NCI-H69 (cell line): ENCODE measurements around the gene LRRC36.
"Not testable (repeated sequence)": the region's sequence is repeated elsewhere in the genome, so short reads cannot be mapped to it uniquely, and the experiment has no call there.

ENCODE experiments used
- DNase-seq: peaks from one replicate; lab custom pipeline; 2025; lab: John Stamatoyannopoulos, UW

LRRC36 gene

DNA sequence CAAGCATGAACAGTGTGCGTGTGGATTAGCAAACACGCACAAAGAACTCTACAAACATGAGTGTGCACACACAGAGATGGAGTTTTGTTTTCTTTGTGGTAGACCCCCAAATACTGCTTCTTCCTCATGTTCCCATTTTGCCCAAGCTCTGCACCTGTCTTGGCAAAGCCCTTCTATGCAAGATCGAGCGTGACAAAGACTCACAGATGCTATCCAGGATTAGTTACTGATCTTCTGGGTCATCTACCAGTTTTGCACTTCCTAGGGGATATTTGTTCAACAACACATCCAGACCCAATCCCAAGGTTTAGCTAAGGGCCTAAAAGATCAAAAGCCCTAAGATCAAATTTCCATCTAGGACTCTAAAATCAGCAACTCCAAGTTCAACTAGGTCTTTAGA, 16.0 kb downstream of the LRRC36 start:
- DNase-seq, result no peak

DNA sequence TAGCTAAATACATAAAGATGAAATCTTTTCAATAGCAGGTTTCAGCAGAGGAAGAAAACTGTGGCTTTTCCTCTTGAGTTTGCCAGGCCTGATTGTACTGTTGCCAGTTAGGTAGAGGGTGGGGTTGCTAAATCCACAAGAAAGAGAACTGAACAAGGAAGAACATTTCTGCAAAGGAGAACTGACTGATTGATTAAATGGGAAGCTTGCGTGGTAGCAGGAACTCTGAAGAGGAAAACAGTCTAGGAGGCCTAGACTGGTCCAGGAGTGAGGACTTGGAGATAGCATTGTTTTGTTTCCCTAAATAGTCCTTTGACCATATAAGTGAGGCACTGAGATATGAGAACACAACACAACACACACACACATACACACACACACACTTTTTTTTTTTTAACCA, 18.8 kb downstream of the LRRC36 start:
- DNase-seq, result no peak

GRCh38 chr16:67346341-67346740, 19.7 kb downstream of the LRRC36 start:
- DNase-seq, result no peak

DNA sequence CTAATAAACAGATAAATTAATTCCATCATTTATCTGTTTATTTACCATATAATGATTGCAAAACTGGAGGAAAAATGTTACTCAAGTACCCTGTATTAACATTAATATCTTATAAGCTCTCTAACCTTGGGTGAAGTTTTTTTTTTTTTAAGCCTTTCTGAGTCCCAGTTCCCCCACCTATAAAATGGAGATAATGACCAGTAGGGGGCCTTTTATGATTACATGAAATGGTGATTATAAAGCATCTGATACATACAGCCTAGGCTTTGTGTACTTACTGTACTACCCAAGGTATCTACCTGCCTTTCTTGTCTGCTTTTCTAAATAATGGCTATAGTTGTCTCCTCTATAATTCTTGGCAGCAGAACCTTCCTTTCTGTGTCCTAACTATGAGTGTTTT, 22.6 kb downstream of the LRRC36 start:
- peak; percentile 62 for DNase-seq

DNA sequence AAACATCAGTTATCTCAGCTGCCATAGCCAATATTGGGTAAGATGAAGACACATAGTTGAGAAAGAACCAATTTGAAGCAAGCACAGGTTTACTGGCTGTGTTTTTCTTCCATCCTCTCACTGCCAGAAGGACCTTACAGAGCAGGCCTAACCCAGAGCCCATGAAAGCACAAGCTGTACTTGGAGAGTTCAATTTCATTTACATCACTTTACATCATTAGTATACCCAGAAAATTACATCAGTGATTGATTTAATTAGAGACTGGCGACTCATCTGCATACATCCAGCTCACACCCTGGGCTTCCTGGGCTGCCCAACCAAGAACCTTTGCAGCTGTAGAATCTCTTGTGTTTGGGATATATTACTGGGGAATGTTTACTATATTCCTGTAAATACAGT, 23.7 kb downstream of the LRRC36 start:
- DNase-seq, result peak; percentile 12

GRCh38 chr16:67352463-67352862, 25.8 kb downstream of the LRRC36 start:
- not testable (repeated sequence) for DNase-seq

GRCh38 chr16:67356396-67356795, 29.8 kb downstream of the LRRC36 start:
- peak; percentile 1 for DNase-seq

DNA sequence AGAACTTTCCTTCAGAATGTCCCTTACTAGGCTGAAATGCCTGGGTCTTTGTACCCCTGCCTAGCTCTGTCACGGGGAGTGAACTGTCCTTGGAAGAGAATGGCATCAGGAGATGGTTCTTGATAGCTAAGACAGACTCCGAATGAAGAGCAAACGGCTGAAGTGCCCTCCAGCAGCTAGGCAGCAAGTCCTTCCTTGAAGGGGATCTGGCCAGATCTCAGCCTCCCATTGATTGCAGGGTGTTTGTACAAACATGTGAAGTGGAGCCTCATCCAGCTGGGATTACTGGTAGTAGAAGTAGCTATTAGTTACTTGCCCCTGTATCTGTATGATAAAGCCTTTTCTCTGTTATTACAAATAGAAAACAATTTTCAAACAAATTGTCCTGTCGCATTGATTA, 30.9 kb downstream of the LRRC36 start:
- DNase-seq, result peak; percentile 9

DNA sequence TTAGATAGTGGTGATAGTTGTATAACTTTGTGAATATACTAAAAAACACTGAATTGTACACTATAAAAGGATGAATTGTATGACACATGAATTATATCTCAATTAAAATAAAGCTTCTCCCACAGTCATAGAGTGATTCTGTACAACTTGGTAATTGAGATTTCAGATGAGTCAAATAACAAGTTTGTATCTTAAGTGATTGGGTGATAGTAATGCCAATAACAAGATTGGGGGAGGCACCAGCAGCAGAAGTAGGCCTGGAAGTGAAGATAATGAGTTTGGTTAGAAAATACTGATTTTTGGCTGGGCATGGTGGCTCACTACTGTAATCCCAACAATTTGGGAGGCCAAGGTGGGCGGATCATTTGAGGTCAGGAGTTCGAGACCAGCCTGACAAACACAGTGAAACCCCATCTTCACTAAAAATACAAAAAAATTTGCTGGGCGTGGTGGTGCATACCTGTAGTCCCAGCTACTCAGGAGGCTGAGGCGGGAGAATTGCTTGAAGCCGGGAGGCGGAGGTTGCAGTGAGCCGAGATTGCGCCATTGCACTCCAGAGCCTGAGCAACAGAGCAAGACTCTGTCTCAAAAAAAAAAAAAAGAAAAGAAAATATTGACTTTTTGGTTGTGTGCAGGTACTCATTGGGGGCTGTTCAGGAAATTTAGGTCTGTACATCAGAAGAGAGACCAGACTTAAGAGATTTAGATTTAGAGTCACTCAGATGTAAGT, 33.1 kb downstream of the LRRC36 start:
- DNase-seq, result not testable (repeated sequence)

GRCh38 chr16:67361038-67361437, 34.4 kb downstream of the LRRC36 start:
- no peak for DNase-seq

- peak; percentile 5 for DNase-seq
Measured at GRCh38 chr16:67364600-67365235, 38.1 kb downstream of the LRRC36 start.

DNA sequence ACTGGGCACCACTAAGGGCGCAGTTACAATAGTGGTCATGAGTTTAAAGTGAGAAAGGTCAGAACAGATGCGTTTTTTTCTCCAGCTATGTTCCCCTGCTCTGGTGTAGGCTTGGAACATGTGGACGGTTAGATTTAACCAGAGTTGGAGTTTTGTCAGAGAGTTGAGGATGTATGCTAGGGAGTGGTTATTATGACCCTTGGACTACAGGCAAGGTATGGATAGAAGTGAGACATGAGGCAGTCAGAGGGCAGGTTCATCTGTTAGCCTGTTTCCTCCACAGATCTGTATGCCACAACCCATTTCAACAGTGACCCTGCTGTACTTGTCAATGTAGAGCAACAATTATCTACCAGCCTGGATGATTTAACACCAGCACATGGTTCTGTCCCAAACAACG, 44.0 kb downstream of the LRRC36 start:
- no peak for DNase-seq

DNA sequence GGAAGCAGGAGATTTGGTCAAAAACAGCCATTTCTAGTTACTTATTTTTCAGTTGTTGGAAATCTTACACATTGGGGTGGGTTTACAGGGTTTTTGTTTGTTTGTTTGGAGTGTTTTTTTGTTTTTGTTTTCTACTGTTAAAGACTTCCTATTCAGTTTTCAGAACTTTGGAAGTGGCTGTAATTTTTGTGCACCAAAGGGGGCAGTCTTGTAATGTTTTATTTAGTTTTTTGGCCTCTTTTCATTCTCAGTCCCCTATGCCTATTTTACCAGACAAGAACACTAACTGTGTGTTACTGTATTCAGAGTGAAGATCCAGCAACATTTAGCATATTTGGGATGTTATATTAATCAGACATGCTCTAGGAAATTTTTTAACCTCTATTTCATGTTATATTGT, 46.0 kb downstream of the LRRC36 start:
- peak; percentile 53 for DNase-seq

DNA sequence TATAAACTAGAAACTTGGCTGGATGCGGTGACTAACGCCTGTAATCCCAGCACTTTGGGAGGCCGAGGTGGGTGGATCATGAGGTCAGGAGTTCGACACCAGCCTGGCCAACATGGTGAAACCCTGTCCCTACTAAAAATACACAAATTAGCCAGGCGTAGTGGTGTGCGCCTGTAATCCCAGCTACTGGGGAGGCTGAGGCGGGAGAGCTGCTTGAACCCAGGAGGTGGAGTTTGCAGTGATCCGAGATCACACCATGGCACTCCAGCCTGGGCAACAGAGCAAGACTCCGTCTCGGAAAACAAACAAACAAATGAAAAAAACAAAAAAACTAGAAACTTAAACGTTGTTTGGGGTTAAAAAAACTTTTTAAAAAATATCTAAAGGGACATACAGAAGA, 49.4 kb downstream of the LRRC36 start:
- not testable (repeated sequence) for DNase-seq

DNA sequence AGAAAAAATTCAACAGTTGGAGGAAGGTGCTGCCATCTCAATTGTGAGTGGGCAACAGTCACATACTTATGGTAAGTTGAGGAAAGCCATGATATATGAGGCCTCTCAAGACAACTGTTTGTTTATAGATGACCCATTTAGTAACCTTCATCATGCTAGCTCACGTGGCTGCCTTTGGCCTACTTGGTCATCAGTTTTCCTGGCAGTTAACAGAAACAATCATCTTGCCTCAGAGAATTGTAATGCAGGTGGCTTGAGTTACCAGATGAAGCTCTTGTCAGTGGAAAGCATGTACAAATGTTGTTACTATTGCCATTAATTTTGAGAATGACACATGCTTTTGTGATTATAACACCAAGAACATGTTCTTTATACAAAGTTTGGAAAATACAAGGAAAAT, 52.0 kb downstream of the LRRC36 start:
- no peak for DNase-seq

DNA sequence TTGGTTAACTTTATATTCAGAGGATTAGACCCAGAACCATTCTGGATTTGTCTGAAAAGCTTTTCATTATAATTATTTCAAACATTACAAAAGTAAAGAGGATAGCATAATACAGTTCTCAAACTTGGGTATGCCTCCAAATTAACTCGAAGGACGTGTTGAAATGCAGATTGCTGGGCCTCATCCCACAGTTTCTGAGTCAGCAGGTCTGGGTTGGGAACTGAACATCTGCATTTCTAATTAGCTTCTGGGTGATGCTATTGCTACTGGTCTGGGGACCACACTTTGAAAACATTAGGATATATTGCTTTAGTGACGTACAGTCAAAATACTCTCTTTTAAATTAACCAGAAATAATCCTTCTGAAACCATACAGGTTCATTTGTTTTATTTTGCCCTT, 56.7 kb downstream of the LRRC36 start:
- DNase-seq, result no peak

DNA sequence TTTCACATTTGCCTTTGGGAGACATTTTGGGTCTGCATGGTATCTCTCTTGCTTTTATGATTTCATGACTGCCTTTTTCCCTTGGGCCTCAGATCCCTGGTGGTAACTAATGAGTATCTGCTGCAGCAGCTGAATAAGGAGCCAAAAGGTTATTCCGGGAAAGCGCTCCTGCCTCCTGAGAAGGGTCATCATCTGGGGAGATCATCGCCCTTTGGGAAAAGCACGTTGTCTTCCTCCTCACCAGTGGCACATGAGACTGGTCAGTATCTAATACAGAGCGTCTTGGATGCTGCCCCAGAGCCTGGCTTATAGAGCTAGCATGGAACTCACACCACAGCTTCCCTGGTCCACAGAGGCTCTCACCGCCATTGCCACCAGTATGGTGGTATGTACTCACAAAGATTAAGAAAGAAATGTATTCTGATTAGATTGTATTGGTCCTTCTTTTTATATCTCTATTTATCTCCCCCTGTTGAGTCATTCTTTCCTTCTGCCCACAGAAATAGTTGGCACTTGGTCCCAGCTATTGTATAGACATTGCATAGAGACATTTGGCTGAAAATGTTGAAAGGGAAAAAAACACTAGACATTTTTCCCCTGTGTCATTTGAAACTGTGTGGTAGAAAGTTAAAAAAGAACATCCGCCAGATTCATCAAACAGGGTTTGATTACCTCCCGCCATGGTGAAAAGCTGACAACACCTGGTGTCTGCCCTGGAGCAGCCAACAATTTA, 58.3 kb downstream of the LRRC36 start:
- peak; percentile 58 for DNase-seq

- DNase-seq, result no peak
Measured at GRCh38 chr16:67386861-67387455, 60.3 kb downstream of the LRRC36 start.

DNA sequence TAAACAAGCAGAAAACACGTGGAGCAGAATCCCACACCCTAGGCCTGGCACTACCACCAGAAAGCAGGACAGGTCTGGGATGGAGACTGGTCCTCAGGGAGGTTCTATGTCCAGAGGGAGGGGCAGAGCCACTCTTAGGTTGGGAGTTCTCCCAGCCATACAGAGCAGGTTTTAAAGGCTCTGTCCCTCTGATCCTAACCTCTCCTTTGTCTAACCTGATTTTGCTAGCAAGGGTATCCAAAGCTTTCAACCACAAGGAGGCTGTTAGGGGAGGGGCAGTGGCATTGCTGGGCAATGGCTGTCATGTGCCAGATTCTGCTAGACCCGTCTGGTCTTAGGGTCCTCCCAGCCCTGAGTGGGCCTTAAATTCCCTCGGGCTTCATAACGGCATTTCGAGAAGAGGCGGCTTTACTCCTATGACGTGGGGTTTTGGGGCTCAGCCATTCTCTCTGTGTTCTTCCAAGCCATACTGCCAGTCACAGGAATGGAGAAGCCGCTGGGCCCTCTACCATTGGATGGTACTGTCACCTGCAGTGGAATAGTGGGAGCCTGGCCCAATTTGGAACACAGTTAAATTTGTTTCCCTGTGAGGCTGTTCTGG, 61.0 kb downstream of the LRRC36 start:
- no peak for DNase-seq

- DNase-seq, result no peak
Measured at GRCh38 chr16:67388191-67388590, 61.6 kb downstream of the LRRC36 start.

- DNase-seq, result no peak
Measured at GRCh38 chr16:67388591-67388990, 62.0 kb downstream of the LRRC36 start.
